Suprapubic skin (tissue), 3 donors: Measurements from ENCODE around the gene MRAS.

Experiments used
- POLR2A ChIP-seq, 2 donors: fragments of 450-650 bp; IDR thresholded peaks; one replicate each; pipeline ENCODE4 v1.6.1; 2017; ENCODE audit warnings: antibody characterized with exemption in 2 of 2, mild to moderate bottlenecking in 2 of 2, moderate library complexity in 2 of 2
- TF ChIP-seq, protein P1 (sequence below), 2 donors: fragments of 200-600 bp in 1 of 2; fragments of 450-650 bp in 1 of 2; sonication (generic) in 1 of 2; IDR thresholded peaks; one replicate each; pipeline ENCODE4 v1.5.1; 2016 to 2019; ENCODE audit warnings: antibody characterized with exemption in 2 of 2, mild to moderate bottlenecking in 1 of 2, moderate library complexity in 1 of 2

DNA sequence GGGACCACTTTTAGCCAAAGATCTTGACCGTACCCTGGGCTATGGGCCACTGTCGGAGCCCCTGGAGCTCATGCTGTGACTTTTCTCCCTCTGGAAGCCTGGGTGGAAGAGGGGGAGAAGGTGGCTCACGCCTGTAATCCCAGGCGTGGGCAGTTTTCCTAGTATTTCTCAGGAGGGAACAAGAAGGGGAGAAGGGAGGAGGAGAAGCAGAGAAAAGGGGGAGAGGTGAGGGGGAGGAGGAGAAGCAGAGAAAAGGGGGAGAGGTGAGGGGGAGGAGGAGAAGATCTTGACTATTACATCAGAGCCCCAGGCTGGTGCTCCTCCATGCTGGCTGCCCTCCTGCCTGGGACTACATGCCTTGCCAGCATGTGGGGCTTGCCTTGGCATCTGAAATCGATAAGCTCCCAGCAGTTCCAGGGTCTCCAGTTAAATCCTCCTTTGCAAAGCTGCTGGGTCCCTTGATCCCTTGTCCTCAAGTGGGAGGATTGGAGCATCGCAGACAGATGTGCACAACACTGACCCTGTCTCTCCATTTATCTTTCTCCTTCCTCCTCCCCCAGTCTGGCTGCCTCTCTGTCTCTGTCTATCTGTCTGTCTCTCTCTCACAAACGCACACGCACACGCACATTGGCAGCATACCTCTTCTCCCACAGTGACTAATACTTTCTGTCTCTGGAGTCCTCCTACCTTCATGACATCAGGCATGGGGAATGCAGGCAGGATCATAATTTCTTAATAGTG is 41.6 kb downstream of the MRAS start:
- TF ChIP-seq, protein P1, sequence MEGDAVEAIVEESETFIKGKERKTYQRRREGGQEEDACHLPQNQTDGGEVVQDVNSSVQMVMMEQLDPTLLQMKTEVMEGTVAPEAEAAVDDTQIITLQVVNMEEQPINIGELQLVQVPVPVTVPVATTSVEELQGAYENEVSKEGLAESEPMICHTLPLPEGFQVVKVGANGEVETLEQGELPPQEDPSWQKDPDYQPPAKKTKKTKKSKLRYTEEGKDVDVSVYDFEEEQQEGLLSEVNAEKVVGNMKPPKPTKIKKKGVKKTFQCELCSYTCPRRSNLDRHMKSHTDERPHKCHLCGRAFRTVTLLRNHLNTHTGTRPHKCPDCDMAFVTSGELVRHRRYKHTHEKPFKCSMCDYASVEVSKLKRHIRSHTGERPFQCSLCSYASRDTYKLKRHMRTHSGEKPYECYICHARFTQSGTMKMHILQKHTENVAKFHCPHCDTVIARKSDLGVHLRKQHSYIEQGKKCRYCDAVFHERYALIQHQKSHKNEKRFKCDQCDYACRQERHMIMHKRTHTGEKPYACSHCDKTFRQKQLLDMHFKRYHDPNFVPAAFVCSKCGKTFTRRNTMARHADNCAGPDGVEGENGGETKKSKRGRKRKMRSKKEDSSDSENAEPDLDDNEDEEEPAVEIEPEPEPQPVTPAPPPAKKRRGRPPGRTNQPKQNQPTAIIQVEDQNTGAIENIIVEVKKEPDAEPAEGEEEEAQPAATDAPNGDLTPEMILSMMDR (IDR thresholded peaks at IDR 0.05), result no peak
- no peak for TF ChIP-seq POLR2A (IDR thresholded peaks at IDR 0.05)
